Neural progenitor cell (in vitro differentiated cells): ENCODE data around the gene ZNF273. TPM values are rescaled to one million over a fixed set of nuclear protein-coding genes. Genes with fewer than 3 reads are reported as not detected.
"Not testable (repeated sequence)": the region's sequence is repeated elsewhere in the genome, so short reads cannot be mapped to it uniquely, and the experiment has no call there.

Source experiments
- DNase-seq: peaks from one replicate; pipeline ENCODE4 v3.0.0-alpha.2; 2016; ENCODE audit warnings: low spot score
- H2AFZ ChIP-seq: fragments of 200-600 bp; sonication (generic); replicated peaks from 2 replicates; pipeline ENCODE4 v1.6.1; 2016; ENCODE audit warnings: antibody characterized with exemption
- H3F3A ChIP-seq: fragments of 200-600 bp; sonication (generic); 2 replicates; pipeline ENCODE4 v1.6.1; 2016; ENCODE audit warnings: antibody characterized with exemption, low read depth
- H3K27ac ChIP-seq: fragments of 200-600 bp; sonication (generic); 2 replicates; pipeline ENCODE4 v1.5.1; 2016; ENCODE audit warnings: mild to moderate bottlenecking
- H3K27me3 ChIP-seq: fragments of 200-600 bp; sonication (generic); 2 replicates; pipeline ENCODE4 v1.6.1; 2016; ENCODE audit warnings: mild to moderate bottlenecking, moderate library complexity
- H3K36me3 ChIP-seq: fragments of 200-600 bp; sonication (generic); 2 replicates; pipeline ENCODE4 v1.5.1; 2016
- H3K4me1 ChIP-seq: fragments of 200-600 bp; sonication (generic); 2 replicates; pipeline ENCODE4 v1.6.1; 2016; ENCODE audit warnings: mixed run types
- H3K4me2 ChIP-seq: fragments of 200-600 bp; sonication (generic); 2 replicates; pipeline ENCODE4 v1.6.1; 2016
- H3K4me3 ChIP-seq: fragments of 200-600 bp; sonication (generic); 2 replicates; pipeline ENCODE4 v1.5.1; 2016
- H3K79me2 ChIP-seq: fragments of 200-600 bp; sonication (generic); 2 replicates; pipeline ENCODE4 v1.6.1; 2016; ENCODE audit warnings: low read depth
- H3K9ac ChIP-seq: fragments of 200-600 bp; sonication (generic); 2 replicates; pipeline ENCODE4 v1.6.1; 2016
- H3K9me3 ChIP-seq: fragments of 200-600 bp; sonication (generic); 2 replicates; pipeline ENCODE4 v1.5.1; 2016; ENCODE audit warnings: low read depth
- H4K20me1 ChIP-seq: fragments of 200-600 bp; sonication (generic); 2 replicates; pipeline ENCODE4 v1.6.1; 2016; ENCODE audit warnings: low read depth
- H3K27ac Mint-ChIP-seq: 3 replicates; pipeline ENCODE4 v1.8.0; 2021; ENCODE audit warnings: mixed read lengths
- H3K27me3 Mint-ChIP-seq: 2 replicates; pipeline ENCODE4 v1.8.0; 2022; ENCODE audit warnings: low read depth, mild to moderate bottlenecking, inconsistent platforms, moderate library complexity, mixed read lengths; ENCODE audit not compliant: insufficient read depth
- H3K36me3 Mint-ChIP-seq: 3 replicates; pipeline ENCODE4 v1.8.0; 2021; ENCODE audit warnings: mixed read lengths
- H3K4me1 Mint-ChIP-seq: 3 replicates; pipeline ENCODE4 v1.8.0; 2021; ENCODE audit warnings: mixed read lengths
- H3K4me3 Mint-ChIP-seq: 3 replicates; pipeline ENCODE4 v1.8.0; 2021; ENCODE audit warnings: mild to moderate bottlenecking, moderate library complexity, mixed read lengths
- H3K9me3 Mint-ChIP-seq: 3 replicates; pipeline ENCODE4 v1.8.0; 2020; ENCODE audit warnings: mixed read lengths
- CTCF ChIP-seq: fragments of 200-600 bp; sonication (generic); IDR thresholded peaks from 2 replicates; pipeline ENCODE4 v1.5.1; 2017; ENCODE audit warnings: antibody characterized with exemption, mild to moderate bottlenecking
- EZH2 ChIP-seq: fragments of 200-600 bp; sonication (generic); IDR thresholded peaks from 2 replicates; pipeline ENCODE4 v1.6.1; 2017; ENCODE audit warnings: antibody characterized with exemption, mild to moderate bottlenecking, moderate library complexity
- EZH2phosphoT487 ChIP-seq: fragments of 200-600 bp; sonication (generic); IDR thresholded peaks from 2 replicates; pipeline ENCODE4 v1.6.1; 2017; ENCODE audit warnings: antibody characterized with exemption
- total RNA-seq: library from RNA; depleted of rRNA; stranded (reverse); fragments of >200 nt; gene quantifications from 2 replicates; pipeline ENCODE4 v1.2.3, GENCODE V29; 2015; ENCODE audit warnings: low replicate concordance

ZNF273 gene
- total RNA-seq, 1 donor from 2014 or later = 36.5 TPM

- Histone ChIP-seq H3K36me3 (no peaks in the 10 kb centered on the region), H3K4me2 (no peak overlapping the region), H3K79me2 (no peaks in the 10 kb centered on the region), H3K27ac (no peak overlapping the region), H3F3A (no peaks in the 10 kb centered on the region), H3K4me1 (no peaks in the 10 kb centered on the region), H3K4me3 (no peak overlapping the region), H2AFZ (no peak overlapping the region), H3K9ac (no peak overlapping the region), H4K20me1 (no peaks in the 10 kb centered on the region), H3K27me3 (peaks cover 35% of the 10 kb centered on the region), H3K9me3 (no peaks in the 10 kb centered on the region)
- Mint-ChIP-seq H3K4me1 (peaks cover 10% of the 10 kb centered on the region), H3K27me3 (peaks cover 26% of the 10 kb centered on the region), H3K27ac (no peak overlapping the region), H3K4me3 (peak overlapping the region; percentile 39), H3K9me3 (peaks cover 4% of the 10 kb centered on the region), H3K36me3 (no peaks in the 10 kb centered on the region)
- no peak for TF ChIP-seq EZH2
- DNase-seq = no peak
Measured at GRCh38 chr7:64892116-64892515, 11.0 kb upstream of the ZNF273 start.

- Mint-ChIP-seq H3K27ac (no peak overlapping the region), H3K4me1 (peaks cover 10% of the 10 kb centered on the region), H3K36me3 (no peaks in the 10 kb centered on the region), H3K9me3 (peaks cover 2% of the 10 kb centered on the region), H3K27me3 (peaks cover 24% of the 10 kb centered on the region), H3K4me3 (no peak overlapping the region)
- H3K4me2 ChIP-seq = no peak overlapping the region
- DNase-seq = no peak
- peaks cover 33% of the 10 kb centered on the region for H3K27me3 ChIP-seq
- H3K4me1 ChIP-seq = no peaks in the 10 kb centered on the region
- H3K9me3 ChIP-seq = no peaks in the 10 kb centered on the region
- H3K9ac ChIP-seq = no peak overlapping the region
- H3F3A ChIP-seq = no peaks in the 10 kb centered on the region
- no peaks in the 10 kb centered on the region for H4K20me1 ChIP-seq
- TF ChIP-seq EZH2 (no peak), EZH2phosphoT487 (no peak), CTCF (no peak)
- H2AFZ ChIP-seq = no peak overlapping the region
- no peak overlapping the region for H3K27ac ChIP-seq
- H3K79me2 ChIP-seq = no peaks in the 10 kb centered on the region
- H3K4me3 ChIP-seq = no peak overlapping the region
- no peaks in the 10 kb centered on the region for H3K36me3 ChIP-seq
Measured at GRCh38 chr7:64892666-64893309, 10.3 kb upstream of the ZNF273 start.

GRCh38 chr7:64893401-64893800 lies 9.7 kb upstream of the ZNF273 start:
- peaks cover 27% of the 10 kb centered on the region for H3K27me3 ChIP-seq
- no peaks in the 10 kb centered on the region for H4K20me1 ChIP-seq
- H3K79me2 ChIP-seq = no peaks in the 10 kb centered on the region
- TF ChIP-seq EZH2 (no peak), EZH2phosphoT487 (no peak), CTCF (no peak)
- H2AFZ ChIP-seq = no peak overlapping the region
- no peaks in the 10 kb centered on the region for H3K36me3 Mint-ChIP-seq
- DNase-seq = no peak
- H3K9ac ChIP-seq = no peak overlapping the region
- H3F3A ChIP-seq = no peaks in the 10 kb centered on the region
- no peaks in the 10 kb centered on the region for H3K4me1 ChIP-seq
- H3K27ac ChIP-seq = no peak overlapping the region
- H3K9me3 Mint-ChIP-seq = peaks cover 2% of the 10 kb centered on the region
- no peak overlapping the region for H3K4me2 ChIP-seq
- H3K4me3 Mint-ChIP-seq = no peak overlapping the region
- H3K4me3 ChIP-seq = no peak overlapping the region
- H3K36me3 ChIP-seq = no peaks in the 10 kb centered on the region
- peaks cover 19% of the 10 kb centered on the region for H3K27me3 Mint-ChIP-seq
- H3K27ac Mint-ChIP-seq = no peak overlapping the region
- H3K9me3 ChIP-seq = no peaks in the 10 kb centered on the region
- H3K4me1 Mint-ChIP-seq = peaks cover 8% of the 10 kb centered on the region

GRCh38 chr7:64902461-64902805 lies 640 bp upstream of the ZNF273 start:
- H3K4me2 ChIP-seq = peak overlapping the region; percentile 61
- H3K27me3 Mint-ChIP-seq, H3F3A ChIP-seq, H3K27me3 ChIP-seq, H3K27ac Mint-ChIP-seq, H3K36me3 ChIP-seq, H3K9ac ChIP-seq, DNase-seq, H3K4me1 Mint-ChIP-seq, H3K27ac ChIP-seq, H4K20me1 ChIP-seq, H3K9me3 ChIP-seq: not testable (repeated sequence)
- Mint-ChIP-seq H3K9me3 (peaks cover 29% of the 10 kb centered on the region), H3K36me3 (peaks cover 21% of the 10 kb centered on the region), H3K4me3 (peak overlapping the region; percentile 98)
- H3K4me1 ChIP-seq = peaks cover 16% of the 10 kb centered on the region
- H3K4me3 ChIP-seq = peak overlapping the region; percentile 80
- peaks cover 42% of the 10 kb centered on the region for H3K79me2 ChIP-seq
- H2AFZ ChIP-seq = peak overlapping the region; percentile 79
